H1 (cell line): ENCODE measurements around the gene SULT2B1. TPM values are rescaled to one million over a fixed set of nuclear protein-coding genes. Genes with fewer than 3 reads are reported as not detected.

Experiments
- CTCF ChIA-PET: fragments of 300-600 bp; sonication (Branson Sonifier 250); formaldehyde crosslinking; loops from one replicate; lab custom pipeline; 2021; ENCODE audit not compliant: partially characterized antibody; lab: Charles Lee
- POLR2A ChIA-PET: fragments of 300-600 bp; sonication (Branson Sonifier 250); formaldehyde crosslinking; loops from one replicate; lab custom pipeline; 2021; ENCODE audit warnings: inconsistent platforms; ENCODE audit not compliant: partially characterized antibody; lab: Charles Lee
- DNase-seq, 2 experiments: peaks; one replicate each; pipeline versions ENCODE4 v3.0.0 to v3.0.0-alpha.2; 2010 to 2022; ENCODE audit warnings: low spot score in 2 of 2, low read depth in 1 of 2, mixed read lengths in 1 of 2
- FAIRE-seq: peaks from 2 replicates; lab custom pipeline; 2011; peaks lifted over from hg19 to GRCh38; lab: Jason Lieb, UNC
- H2AFZ ChIP-seq: 2 replicates; pipeline ENCODE4 v1.8.1; 2012; ENCODE audit warnings: low read length, inconsistent platforms
- H2AK5ac ChIP-seq: 2 replicates; pipeline ENCODE4 v1.6.1; 2013; ENCODE audit warnings: low read depth, low read length
- H2BK120ac ChIP-seq: replicated peaks from 2 replicates; pipeline ENCODE3; 2013; ENCODE audit warnings: low read depth, low read length, inconsistent platforms
- H2BK12ac ChIP-seq: 2 replicates; pipeline ENCODE4 v1.6.1; 2013; ENCODE audit warnings: low read depth, low read length
- H2BK15ac ChIP-seq: 2 replicates; pipeline ENCODE4 v1.6.1; 2013; ENCODE audit warnings: low read length
- H2BK20ac ChIP-seq: 2 replicates; pipeline ENCODE4 v1.6.1; 2013; ENCODE audit warnings: low read length
- H2BK5ac ChIP-seq: 2 replicates; pipeline ENCODE4 v1.6.1; 2013; ENCODE audit warnings: low read depth, low read length
- H3K14ac ChIP-seq: 2 replicates; pipeline ENCODE4 v1.6.1; 2013; ENCODE audit warnings: inconsistent platforms; ENCODE audit not compliant: insufficient read length
- H3K18ac ChIP-seq: 2 replicates; pipeline ENCODE4 v1.6.1; 2013; ENCODE audit warnings: low read length; ENCODE audit errors: extremely low read depth
- H3K23ac ChIP-seq: 2 replicates; pipeline ENCODE4 v1.6.1; 2013; ENCODE audit warnings: inconsistent platforms; ENCODE audit not compliant: insufficient read length
- H3K23me2 ChIP-seq: 2 replicates; pipeline ENCODE4 v1.6.1; 2013; ENCODE audit warnings: low read depth, low read length
- H3K27ac ChIP-seq: 2 replicates; pipeline ENCODE4 v1.6.1; 2011; ENCODE audit warnings: low read depth, low read length, inconsistent platforms
- H3K27me3 ChIP-seq, 4 experiments: replicated peaks in 1 of 4; 1 replicate in 1 of 4; 2 replicates in 3 of 4; pipeline versions ENCODE4 v1.6.1 to v1.8.1; 2011 to 2013; ENCODE audit warnings: low read length in 3 of 4, mild to moderate bottlenecking in 3 of 4, inconsistent platforms in 2 of 4, mixed read lengths in 2 of 4, moderate library complexity in 1 of 4; ENCODE audit not compliant: control insufficient read depth in 3 of 4, insufficient read depth in 3 of 4; ENCODE audit errors: extremely low read depth in 1 of 4
- H3K36me3 ChIP-seq, 4 experiments: 2 replicates each; pipeline versions ENCODE4 v1.6.1 to v1.8.1; 2011 to 2013; ENCODE audit warnings: mild to moderate bottlenecking in 4 of 4, low read length in 3 of 4, moderate library complexity in 2 of 4, control low read depth in 1 of 4, inconsistent platforms in 1 of 4; ENCODE audit not compliant: insufficient read depth in 4 of 4, control insufficient read depth in 2 of 4
- H3K4ac ChIP-seq: replicated peaks from 2 replicates; pipeline ENCODE3; 2013; ENCODE audit warnings: low read length, low read depth, mixed read lengths, inconsistent platforms; ENCODE audit not compliant: insufficient read length
- H3K4me1 ChIP-seq, 4 experiments: replicated peaks in 1 of 4; 1 replicate in 1 of 4; 2 replicates in 3 of 4; pipeline versions ENCODE4 v1.6.1 to v1.8.1; 2011 to 2013; ENCODE audit warnings: low read length in 3 of 4, inconsistent platforms in 2 of 4, mixed read lengths in 1 of 4; ENCODE audit not compliant: insufficient read depth in 4 of 4, control insufficient read depth in 3 of 4
- H3K4me2 ChIP-seq, 2 experiments: 2 replicates each; pipeline versions ENCODE4 v1.6.1 to v1.8.1; 2011 to 2013; ENCODE audit warnings: low read depth in 2 of 2, low read length in 2 of 2, control low read depth in 1 of 2, inconsistent platforms in 1 of 2, mild to moderate bottlenecking in 1 of 2; ENCODE audit not compliant: insufficient read depth in 1 of 2
- H3K4me3 ChIP-seq, 4 experiments: fragments of 200-600, 300-600 bp in 1 of 4; sonication (generic), shearing (Covaris generic), sonication (Bioruptor Twin) in 1 of 4; 2 replicates each; pipeline versions ENCODE4 v1.5.1 to v1.8.1; 2011 to 2016; ENCODE audit warnings: low read length in 4 of 4, low read depth in 3 of 4, control low read depth in 2 of 4, inconsistent platforms in 2 of 4, mild to moderate bottlenecking in 2 of 4, mixed read lengths in 1 of 4, moderate library complexity in 1 of 4; ENCODE audit not compliant: insufficient read depth in 2 of 4; ENCODE audit errors: extremely low read depth in 1 of 4
- H3K56ac ChIP-seq: replicated peaks from 2 replicates; pipeline ENCODE3; 2013; ENCODE audit warnings: low read depth, mild to moderate bottlenecking, mixed read lengths, low read length, inconsistent platforms; ENCODE audit not compliant: insufficient read length
- H3K79me1 ChIP-seq: 2 replicates; pipeline ENCODE4 v1.6.1; 2013; ENCODE audit warnings: low read depth, low read length, control low read depth
- H3K79me2 ChIP-seq, 2 experiments: 2 replicates each; pipeline versions ENCODE4 v1.6.1 to v1.8.1; 2012 to 2013; ENCODE audit warnings: low read length in 2 of 2, mild to moderate bottlenecking in 2 of 2, inconsistent platforms in 1 of 2; ENCODE audit not compliant: insufficient read depth in 2 of 2, control insufficient read depth in 1 of 2
- H3K9ac ChIP-seq, 4 experiments: replicated peaks in 1 of 4; 1 replicate in 1 of 4; 2 replicates in 3 of 4; pipeline versions ENCODE4 v1.6.1 to v1.8.1; 2011 to 2013; ENCODE audit warnings: low read depth in 3 of 4, low read length in 3 of 4, control low read depth in 2 of 4, mild to moderate bottlenecking in 2 of 4, moderate library complexity in 2 of 4, inconsistent platforms in 1 of 4; ENCODE audit errors: extremely low read depth in 1 of 4
- H3K9me3 ChIP-seq, 2 experiments: 2 replicates each; pipeline versions ENCODE4 v1.6.1 to v1.8.1; 2012 to 2013; ENCODE audit warnings: mild to moderate bottlenecking in 2 of 2, moderate library complexity in 2 of 2, control low read depth in 1 of 2, inconsistent platforms in 1 of 2, low read depth in 1 of 2, low read length in 1 of 2, mixed read lengths in 1 of 2; ENCODE audit not compliant: insufficient read depth in 2 of 2
- H4K20me1 ChIP-seq, 2 experiments: replicated peaks in 1 of 2; 2 replicates each; pipeline versions ENCODE3 to v1.8.1; 2011 to 2013; ENCODE audit warnings: inconsistent platforms in 2 of 2, low read length in 2 of 2, mild to moderate bottlenecking in 1 of 2; ENCODE audit not compliant: insufficient read depth in 2 of 2, control insufficient read depth in 1 of 2
- H4K5ac ChIP-seq: 2 replicates; pipeline ENCODE4 v1.6.1; 2013; ENCODE audit warnings: low read length, low read depth, mixed read lengths, inconsistent platforms; ENCODE audit not compliant: insufficient read length
- H4K8ac ChIP-seq: 2 replicates; pipeline ENCODE4 v1.8.0; 2013; ENCODE audit warnings: mild to moderate bottlenecking, moderate library complexity, low read length, inconsistent platforms; ENCODE audit not compliant: insufficient read depth; ENCODE audit errors: extremely low read depth
- H4K91ac ChIP-seq: replicated peaks from 2 replicates; pipeline ENCODE3; 2013; ENCODE audit warnings: low read length, mixed read lengths, inconsistent platforms; ENCODE audit not compliant: insufficient read length
- ASH2L ChIP-seq: fragments of 200-600, 300-600 bp; sonication (generic); IDR thresholded peaks from one replicate; pipeline ENCODE4 v1.7.1; 2017; ENCODE audit warnings: low read length
- CTCF ChIP-seq, 3 experiments: IDR thresholded peaks; 1 replicate in 2 of 3; 2 replicates in 1 of 3; pipeline versions ENCODE4 v1.5.1 to v1.6.1; 2011; ENCODE audit warnings: low read length in 3 of 3, mild to moderate bottlenecking in 3 of 3, inconsistent platforms in 2 of 3, low read depth in 1 of 3, moderate library complexity in 1 of 3; ENCODE audit not compliant: insufficient read depth in 1 of 3; ENCODE audit errors: control extremely low read depth in 1 of 3
- EGR1 ChIP-seq: IDR thresholded peaks from 2 replicates; pipeline ENCODE4 v1.6.1; 2011; ENCODE audit warnings: low read depth, low read length, borderline replicate concordance
- NANOG ChIP-seq: IDR thresholded peaks from 2 replicates; pipeline ENCODE4 v1.6.1; 2011; ENCODE audit warnings: low read length, low read depth, mild to moderate bottlenecking, inconsistent platforms; ENCODE audit not compliant: insufficient read depth, poor library complexity, severe bottlenecking
- SIX5 ChIP-seq: IDR thresholded peaks from 2 replicates; pipeline ENCODE4 v1.6.1; 2011; ENCODE audit warnings: mild to moderate bottlenecking, low read depth, low read length
- WGBS, 2 experiments: shearing (Covaris generic) in 1 of 2; methylation state at CpG; one replicate each; pipeline versions ENCODE4 v1.1.6 to v1.1.7; 2013 to 2015; ENCODE audit warnings: low lambda C conversion rate in 2 of 2, mixed read lengths in 2 of 2, inconsistent platforms in 1 of 2, low coverage in 1 of 2, missing lambda C conversion rate in 1 of 2; ENCODE audit not compliant: insufficient replicate concordance in 2 of 2, insufficient coverage in 1 of 2, insufficient read length in 1 of 2; ENCODE audit errors: extremely low coverage in 1 of 2, missing lambda C conversion rate in 1 of 2; 5-methylcytosine and 5-hydroxymethylcytosine counted together
- polyA plus RNA-seq, 7 experiments: library from polyadenylated mRNA; depleted of rRNA in 3 of 7; stranded (reverse) in 5 of 7; unstranded in 2 of 7; fragments of >200 nt in 5 of 7; fragments of 200-250 nt in 2 of 7; gene quantifications; 1 replicate in 5 of 7; 2 replicates in 1 of 7; 4 replicates in 1 of 7; pipeline versions ENCODE4 v1.2.1 to v1.2.3, GENCODE V29; 2011 to 2013; ENCODE audit warnings: missing spikeins in 2 of 7, mixed read lengths in 2 of 7
- total RNA-seq: library from RNA; stranded (reverse); fragmentation: NEBNext Ultra II Directional; extraction: Animal tissue kit (Norgen Biotek cat#: 25700); gene quantifications from 2 replicates; pipeline ENCODE4 v1.2.1, GENCODE V29; 2021

Gene SULT2B1
- total and polyA plus RNA-seq, 2 of the 8 experiments (the other 6 are each of a cell fraction or from before 2014, with no cell fraction given): 1.5 to 2.6 TPM

DNA sequence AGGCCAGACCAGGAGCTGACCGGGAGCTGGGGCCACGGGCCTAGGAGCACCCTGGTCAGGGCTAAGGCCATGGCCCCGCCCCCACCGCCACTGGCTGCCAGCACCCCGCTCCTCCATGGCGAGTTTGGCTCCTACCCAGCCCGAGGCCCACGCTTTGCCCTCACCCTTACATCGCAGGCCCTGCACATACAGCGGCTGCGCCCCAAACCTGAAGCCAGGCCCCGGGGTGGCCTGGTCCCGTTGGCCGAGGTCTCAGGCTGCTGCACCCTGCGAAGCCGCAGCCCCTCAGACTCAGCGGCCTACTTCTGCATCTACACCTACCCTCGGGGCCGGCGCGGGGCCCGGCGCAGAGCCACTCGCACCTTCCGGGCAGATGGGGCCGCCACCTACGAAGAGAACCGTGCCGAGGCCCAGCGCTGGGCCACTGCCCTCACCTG lies 73.9 kb downstream of the SULT2B1 start:
- Histone ChIP-seq H3K14ac (no peak overlapping the region), H4K8ac (no peak overlapping the region), H4K20me1 (peaks cover 2 to 8% of the 10 kb centered on the region in 2 experiments), H3K56ac (no peak overlapping the region), H3K27me3 (no peaks in the 10 kb centered on the region), H2BK12ac (no peak overlapping the region), H3K27ac (no peak overlapping the region), H3K4me1 (peaks cover 0 to 21% (median 13%) of the 10 kb centered on the region in 4 experiments; a peak in 6 of 7 replicates), H3K4me2 (peak overlapping the region in 1 of 2 experiments; percentile 75; a peak in 1 of 4 replicates), H3K4me3 (peak overlapping the region in 1 of 4 experiments; percentile 87; a peak in 1 of 8 replicates), H3K18ac (no peak overlapping the region), H2BK20ac (no peak overlapping the region), H3K79me2 (peaks cover 0 to 13% of the 10 kb centered on the region in 2 experiments; a peak in 3 of 4 replicates), H3K9me3 (no peaks in the 10 kb centered on the region), H3K9ac (no peak overlapping the region), H2BK5ac (no peak overlapping the region), H3K36me3 (peaks cover 0 to 11% (median 1%) of the 10 kb centered on the region in 4 experiments; a peak in 1 of 8 replicates), H2AK5ac (no peak overlapping the region), H4K91ac (no peak overlapping the region), H2AFZ (no peak overlapping the region), H4K5ac (no peak overlapping the region), H3K23me2 (peaks cover 22% of the 10 kb centered on the region), H3K23ac (no peak overlapping the region), H2BK120ac (no peak overlapping the region), H2BK15ac (no peak overlapping the region), H3K4ac (no peak overlapping the region), H3K79me1 (no peaks in the 10 kb centered on the region)
- CTCF ChIA-PET: interaction anchor here (1.3 to 1.5 kb wide), 2 partner anchors 17 to 20 kb away, joined by 4 to 5 read pairs; partner anchors contain the start of gene CA11
- FAIRE-seq (no peak), DNase-seq (no peak)
- 96% methylated on average over 28 of the region's 30 CpGs; no CpG with 5 or more reads in 1 of the 2 experiments for WGBS, 2 experiments
- TF ChIP-seq NANOG: no peak
- no peak for TF ChIP-seq ASH2L
- TF ChIP-seq SIX5: no peak
- no peak for TF ChIP-seq EGR1
- TF ChIP-seq CTCF (IDR thresholded peaks at IDR 0.05; ENCODE audit: control extremely low read depth in 1 of 3, insufficient read depth in 1 of 3, low read depth in 1 of 3, low read length in 3 of 3): peak in 1 of 3 experiments; percentile 18; a peak in 2 of 4 replicates
- POLR2A ChIA-PET: interaction anchor here (1.2 to 30.9 kb wide), 3 partner anchors 3 to 256 kb away, joined by 3 to 788 read pairs (median 788); partner anchors contain the start of genes DBP, FAM83E, RPL18 and SPACA4
